ENCODE measurements around the gene CD22. TPM values are rescaled to one million over a fixed set of nuclear protein-coding genes. Genes with fewer than 3 reads are reported as not detected.
"Not testable (repeated sequence)": the region's sequence is repeated elsewhere in the genome, so short reads cannot be mapped to it uniquely, and the experiment has no call there.

Gene CD22
- polyA plus RNA-seq, 1 donor, result 15.9 TPM

DNA sequence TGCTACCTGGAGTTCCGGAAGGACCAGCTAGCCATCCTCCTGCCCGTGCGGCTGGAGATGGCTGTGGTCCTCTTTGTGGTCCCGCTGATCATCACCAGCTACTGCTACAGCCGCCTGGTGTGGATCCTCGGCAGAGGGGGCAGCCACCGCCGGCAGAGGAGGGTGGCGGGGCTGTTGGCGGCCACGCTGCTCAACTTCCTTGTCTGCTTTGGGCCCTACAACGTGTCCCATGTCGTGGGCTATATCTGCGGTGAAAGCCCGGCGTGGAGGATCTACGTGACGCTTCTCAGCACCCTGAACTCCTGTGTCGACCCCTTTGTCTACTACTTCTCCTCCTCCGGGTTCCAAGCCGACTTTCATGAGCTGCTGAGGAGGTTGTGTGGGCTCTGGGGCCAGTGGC is 30.4 kb downstream of the CD22 start:
- not testable (repeated sequence) for DNase-seq

DNA sequence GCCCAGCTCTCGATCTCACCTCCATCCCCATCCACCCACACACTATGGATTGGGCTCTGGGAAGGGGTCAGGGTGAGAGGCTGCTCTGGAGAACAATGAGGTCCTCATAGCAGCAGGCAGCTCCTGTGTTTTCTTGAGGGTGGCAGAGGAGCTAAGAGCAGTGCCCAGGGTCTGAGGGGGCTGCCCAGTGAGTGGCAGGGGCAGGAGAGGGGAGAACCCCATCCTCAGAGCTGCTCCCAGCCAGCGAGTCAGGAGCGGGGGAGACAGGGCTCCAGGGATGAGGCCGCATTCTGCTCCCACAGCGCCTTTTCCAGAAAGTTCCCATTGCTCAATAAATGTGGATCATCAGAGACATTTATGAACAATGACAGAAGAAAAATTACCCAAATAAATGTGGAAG is 31.1 kb downstream of the CD22 start:
- not testable (repeated sequence) for DNase-seq

DNA sequence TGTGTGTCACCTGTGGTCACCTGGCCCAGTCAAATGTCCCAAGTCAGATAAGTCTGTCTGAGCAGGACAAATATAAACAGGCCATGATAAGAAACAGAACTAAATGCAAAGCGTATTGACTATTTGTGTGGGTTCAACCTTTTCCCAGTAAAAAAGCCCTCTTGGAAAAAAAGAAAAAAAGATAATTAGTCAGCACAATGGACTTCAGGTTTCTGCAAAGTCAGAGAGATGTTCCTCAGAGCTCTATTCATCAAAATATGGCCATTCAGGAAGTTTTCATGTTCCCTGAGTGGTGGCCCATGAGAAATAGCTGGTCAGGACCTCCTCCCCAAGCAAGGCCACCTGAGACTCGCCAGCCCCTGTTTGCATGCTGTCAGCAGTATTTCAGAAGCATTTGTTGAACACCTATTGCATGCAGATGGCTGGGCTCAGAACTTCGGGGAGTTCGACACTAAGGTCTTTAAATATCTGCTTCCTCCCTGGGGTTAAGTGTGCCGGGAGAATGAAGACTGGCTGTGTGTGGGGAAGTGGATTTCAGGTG is 32.0 kb downstream of the CD22 start:
- DNase-seq, result no peak

DNA sequence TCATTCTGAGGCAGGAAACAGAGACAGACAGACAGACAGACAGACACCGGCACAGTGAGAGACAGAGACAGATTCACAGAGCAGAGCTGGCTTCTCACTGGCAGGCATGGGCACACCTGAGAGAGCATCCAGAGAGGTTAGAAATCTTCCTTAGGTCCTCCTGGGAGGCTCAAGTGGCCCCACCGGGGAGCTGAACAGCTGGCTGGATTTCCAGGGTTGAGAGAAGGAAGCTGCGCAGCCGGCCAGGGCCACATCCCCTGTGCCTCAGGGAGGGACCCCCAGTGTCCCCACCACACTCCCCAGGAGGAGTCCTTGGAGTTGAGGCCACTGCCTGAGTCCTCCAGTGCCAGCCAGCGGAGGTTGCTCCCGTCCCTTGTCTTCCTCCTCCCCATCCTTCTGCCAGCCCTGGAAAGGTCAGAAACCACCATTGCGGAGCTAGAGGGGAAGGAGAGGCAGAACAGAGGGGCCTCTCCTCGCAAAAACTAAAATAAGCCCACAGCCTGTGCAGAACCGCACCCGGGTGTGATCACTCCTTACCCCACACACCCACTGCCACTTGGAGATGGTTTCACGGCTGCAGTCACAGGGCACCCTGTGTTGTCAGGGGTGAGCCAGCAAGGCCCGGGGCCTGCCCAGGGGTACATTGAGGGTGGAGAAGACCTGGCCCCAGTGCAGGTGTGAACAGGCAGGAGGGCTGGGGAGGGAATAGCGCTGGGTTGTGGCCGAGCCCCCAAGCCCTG is 33.4 kb downstream of the CD22 start:
- DNase-seq, result no peak

DNA sequence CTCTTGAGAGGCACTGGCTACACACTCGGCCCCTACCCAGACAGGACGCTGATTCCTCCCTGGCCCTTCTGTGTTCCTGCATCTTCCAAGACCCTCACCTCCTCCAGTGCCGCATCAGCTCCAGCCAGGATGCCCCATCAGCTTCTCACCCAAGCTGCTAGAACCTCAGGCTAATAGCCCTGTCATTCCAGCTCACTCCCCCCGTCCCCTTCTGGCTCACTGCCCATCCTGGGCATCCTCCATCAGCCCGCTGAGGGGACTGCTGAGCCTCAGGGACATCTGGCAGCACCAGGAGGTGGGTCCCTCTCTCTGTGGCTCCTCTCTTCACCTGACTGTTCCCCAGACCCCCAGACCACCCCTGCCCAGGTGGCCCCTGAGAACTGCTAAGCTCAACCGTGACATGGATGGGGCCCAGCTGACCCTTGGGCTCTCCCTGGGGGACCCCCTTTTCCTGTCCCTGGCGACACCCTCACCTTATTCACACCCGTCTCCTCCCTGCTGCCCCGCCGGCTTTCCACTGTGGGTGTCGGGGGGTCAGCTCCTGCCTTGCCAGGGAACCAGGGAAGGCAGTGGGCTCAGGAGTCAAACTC is 34.1 kb downstream of the CD22 start:
- DNase-seq, result no peak

DNA sequence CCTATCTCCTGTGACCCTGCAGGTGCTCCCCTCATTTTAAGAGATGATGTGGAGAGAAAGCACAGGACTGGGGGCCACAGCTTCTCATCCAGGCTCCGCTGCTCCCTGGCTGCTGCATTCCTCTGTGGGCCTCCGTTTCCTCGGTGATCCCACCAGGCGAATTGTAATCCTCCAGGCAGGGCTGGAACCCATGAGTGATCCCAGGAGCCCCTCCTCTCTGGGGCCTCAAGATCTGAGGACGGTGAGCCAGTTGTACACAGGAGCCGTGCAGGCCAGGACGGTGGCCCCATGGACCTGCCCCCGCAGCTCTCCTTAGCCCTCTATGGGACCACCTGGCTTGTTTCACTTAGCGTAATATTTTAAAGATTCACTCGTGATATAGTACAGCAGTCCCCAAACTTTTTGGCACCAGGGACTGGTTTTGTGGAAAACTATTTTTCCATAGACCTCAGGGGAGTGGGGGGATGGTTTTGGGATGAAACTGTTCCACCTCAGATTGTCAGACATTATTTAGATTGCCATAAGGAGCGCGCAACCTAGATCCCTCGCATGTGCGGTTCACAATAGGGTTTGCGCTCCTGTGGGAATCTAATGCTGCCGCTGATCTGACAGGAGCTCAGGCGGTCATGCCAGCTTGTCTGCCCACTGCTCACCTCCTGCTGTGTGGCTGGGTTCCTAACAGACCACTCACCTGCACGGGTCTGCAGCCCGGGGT is 34.9 kb downstream of the CD22 start:
- no peak for DNase-seq

DNA sequence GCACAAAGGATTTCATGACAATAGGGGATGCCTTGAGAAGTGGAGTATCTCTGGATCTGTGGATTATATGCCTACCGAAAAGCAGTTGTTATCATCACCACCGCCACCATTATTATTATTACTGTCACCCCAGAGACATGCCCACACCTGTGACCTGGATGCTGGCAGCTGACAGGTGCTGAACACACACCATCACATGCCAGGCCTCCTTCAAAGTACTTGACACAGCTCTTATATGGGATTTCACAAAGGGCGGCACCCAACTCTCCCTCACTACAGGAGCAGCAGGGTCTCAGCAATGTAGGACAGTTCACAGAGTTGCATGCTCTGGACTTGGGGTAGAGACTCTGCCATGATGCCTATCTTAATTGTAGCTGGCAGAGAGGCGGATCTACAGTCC is 36.3 kb downstream of the CD22 start:
- no peak for DNase-seq

DNA sequence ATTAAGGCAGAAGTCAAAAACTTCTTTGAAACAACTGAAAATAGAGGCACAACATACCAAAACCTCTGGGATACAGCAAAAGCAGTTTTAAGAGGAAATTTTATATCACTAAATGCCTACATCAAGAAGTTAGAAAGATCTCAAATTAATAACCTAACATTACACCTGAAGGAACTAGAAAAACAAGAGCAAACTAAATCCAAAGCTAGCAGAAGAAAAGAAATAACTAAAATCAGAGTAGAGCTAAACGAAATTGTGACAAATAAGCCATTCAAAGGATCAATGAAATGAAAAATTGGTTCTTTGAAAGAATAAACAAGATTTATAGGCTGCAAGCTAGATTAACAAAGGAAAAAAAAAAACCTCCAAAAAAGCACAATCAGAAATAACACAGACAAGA is 39.4 kb downstream of the CD22 start:
- DNase-seq, result no peak

DNA sequence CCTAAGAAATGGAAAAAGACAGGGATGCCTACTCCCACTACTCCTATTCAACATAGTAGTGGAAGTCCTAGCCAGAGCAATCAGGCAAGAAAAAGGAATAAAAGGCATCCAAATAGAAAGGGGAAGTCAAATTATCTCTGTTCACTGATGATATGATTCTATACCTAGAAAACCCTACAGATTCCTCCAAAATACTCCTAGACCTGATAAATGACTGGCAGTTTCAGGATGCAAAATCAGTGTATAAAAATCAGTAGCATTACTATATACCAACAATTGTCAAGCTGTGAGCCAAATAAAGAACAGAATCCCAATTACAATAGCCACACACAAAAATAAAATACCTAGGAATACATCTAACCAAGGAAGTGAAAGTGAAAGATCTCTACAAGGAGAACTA is 40.5 kb downstream of the CD22 start:
- DNase-seq, result no peak

DNA sequence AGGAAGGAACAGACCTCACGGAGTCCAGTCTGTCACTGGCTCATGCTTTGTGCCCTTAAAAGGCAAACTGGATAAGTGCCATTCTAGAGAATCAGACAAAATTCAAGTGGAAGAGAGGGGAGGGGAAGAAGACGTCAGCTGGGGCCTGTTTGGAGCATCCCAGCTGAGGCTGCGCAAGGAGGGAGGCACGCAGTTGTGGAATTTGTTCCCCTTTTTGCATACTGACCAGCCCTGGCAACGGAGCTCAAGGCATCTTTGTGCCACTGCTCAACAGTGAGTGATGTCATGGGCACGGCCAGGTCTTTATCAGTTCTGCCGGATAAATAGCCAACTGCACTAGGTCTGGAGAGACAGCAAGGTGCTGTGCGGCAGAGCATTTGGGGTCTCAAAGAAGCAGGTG is 41.7 kb downstream of the CD22 start, which contains the start of gene GPR42:
GPR42 (plus strand) TSS at position 347 of the 400 bp plus-strand sequence. CDS start 292 bp downstream, outside the sequence.
- no peak for DNase-seq

DNA sequence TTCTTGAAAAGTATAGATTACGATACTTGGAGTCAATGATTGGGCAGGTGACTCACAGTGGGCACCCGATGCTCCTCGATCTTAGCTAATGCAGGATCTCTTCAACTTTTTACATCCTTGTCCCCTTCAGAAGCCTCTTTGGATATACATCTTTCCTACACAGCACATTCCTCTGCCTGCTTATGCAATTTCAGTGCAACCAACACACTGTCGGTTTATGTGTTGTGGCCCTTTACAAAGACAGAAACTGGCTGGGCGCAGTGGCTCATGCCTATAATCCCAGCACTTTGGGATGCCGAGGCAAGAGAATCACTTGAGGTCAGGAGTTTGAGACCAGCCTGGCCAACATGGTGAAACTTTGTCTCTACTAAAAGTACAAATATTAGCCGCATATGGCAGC is 44.5 kb downstream of the CD22 start:
- no peak for DNase-seq

DNA sequence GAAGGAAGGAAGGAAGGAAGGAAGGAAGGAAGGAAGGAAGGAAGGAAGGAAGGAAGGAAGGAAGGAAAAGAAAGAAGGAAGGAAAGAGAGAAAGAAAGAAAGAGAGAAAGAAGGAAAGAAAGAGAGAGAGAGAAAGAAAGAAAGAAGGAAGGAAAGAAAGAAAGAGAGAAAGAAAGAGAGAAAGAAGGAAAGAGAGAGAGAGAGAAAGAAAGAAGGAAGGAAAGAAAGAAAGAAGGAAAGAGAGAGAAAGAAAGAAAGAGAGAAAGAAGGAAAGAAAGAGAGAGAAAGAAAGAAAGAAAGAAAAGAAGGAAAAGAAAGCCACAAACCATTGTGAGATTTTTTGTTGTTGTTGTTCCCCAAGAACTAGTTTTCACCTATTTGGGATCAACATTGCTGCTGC is 45.0 kb downstream of the CD22 start:
- DNase-seq, result not testable (repeated sequence)

DNA sequence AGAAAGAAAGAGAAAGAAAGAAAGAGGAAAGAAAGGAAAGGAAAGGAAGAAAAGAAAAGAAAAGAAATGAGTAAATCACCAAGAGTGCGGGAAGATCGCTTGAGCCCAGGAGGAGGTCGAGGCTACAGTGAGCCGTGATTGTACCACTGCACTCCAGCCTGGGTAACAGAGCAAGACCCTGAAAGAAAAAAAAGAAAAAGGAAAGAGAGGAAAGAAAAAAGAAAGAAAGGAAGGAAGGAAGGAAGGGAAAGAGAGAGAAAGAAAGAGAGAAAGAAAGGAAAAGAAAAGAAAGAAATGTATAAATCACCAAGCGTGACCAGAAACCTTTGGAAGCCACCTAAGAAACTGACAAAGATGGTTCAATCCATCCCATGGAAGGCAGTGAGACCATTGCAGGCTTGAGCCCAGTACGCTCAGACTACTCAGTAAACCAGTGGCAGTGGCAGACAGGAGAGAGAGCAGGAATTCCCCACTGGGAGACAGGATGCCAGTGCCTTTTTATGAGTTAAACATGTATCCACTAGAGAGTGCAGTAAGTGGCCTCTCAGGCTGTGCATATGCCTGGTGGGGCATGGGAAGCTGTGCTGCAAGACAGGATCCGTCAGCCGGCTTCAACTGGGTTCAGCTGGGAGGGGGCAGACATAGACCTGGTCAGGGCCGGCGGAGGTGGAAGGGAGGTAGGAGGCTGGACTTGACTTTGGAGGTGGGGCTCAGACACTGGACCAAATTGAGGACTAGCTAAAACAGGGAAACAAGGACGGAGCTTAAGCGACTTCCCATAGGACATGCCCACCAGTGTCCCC is 46.7 kb downstream of the CD22 start:
- no peak for DNase-seq

DNA sequence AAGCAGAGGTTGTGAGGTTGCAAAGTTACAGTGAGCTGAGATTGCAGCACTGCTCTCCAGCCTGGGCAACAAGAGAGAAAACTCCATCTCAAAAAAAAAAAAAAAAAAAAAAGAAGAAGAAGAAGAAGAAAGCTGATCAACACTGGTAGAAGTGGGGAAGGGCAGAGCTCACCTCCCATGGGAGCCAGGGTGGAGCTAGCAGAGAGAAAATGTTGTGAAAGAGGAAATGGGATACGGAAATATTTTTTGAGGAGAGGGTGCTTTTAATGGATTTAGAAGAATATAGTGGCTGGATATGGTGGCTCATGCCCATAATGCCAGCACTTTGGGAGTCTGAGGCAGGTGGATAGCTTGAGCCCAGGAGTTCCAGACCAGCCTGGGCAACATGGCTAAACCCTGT is 48.7 kb downstream of the CD22 start:
- no peak for DNase-seq

DNA sequence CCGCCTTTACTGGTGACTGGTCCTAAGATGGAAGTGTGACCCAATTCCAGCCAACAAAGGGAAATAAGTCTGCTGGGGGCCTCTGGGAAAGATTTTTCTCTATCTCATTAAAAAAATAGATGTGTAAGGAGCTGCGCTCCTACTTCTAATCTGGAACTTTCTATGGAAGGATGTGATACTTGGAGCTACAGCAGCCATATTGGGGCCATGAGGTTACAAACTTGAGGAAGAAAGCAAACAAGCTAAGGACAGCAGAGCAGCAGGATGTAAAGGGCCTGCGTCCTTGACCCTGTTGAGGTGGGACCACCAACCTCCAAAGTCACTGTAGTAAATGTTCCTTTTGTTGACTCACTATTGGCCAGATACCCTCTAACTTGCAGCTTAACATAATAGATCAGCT is 49.4 kb downstream of the CD22 start:
- DNase-seq, result no peak

DNA sequence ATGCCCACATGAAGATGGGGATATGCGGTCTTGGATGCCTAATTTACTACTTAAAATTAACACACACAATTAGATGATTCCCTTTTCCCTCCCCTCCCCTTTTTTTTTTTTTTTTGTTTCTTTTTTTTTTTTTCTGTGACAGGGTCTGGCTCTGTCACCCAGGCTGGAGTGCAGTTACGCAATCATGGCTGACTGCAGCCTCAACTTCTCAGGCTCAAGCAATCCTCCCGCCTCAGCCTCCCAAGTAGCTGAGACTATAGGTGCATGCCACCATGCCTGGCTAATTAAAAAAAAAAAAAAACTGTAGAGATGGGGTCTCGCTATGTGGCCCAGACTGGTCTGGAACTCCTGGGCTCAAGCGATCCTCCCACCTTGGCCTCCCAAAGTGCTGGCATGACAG is 50.6 kb downstream of the CD22 start:
- not testable (repeated sequence) for DNase-seq

DNA sequence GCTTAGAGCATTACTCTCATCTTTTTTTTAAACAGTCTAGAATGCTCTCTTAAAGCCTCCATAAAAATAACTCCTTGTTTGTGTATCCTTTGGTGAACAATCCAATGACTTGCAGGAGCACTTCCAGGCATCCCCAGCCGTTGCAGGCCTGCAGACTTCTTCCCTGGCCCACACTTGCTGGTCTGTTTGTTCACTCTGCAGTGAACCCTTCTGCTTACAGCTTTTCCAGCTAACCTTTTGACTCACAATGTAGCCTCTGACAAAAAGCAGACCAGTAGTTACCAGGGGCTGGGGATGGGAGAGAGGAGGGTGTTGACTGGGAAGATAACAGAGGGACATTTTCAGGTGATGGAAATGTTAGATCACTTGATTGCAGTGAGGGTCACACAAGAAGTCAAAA is 51.0 kb downstream of the CD22 start:
- DNase-seq, result no peak

DNA sequence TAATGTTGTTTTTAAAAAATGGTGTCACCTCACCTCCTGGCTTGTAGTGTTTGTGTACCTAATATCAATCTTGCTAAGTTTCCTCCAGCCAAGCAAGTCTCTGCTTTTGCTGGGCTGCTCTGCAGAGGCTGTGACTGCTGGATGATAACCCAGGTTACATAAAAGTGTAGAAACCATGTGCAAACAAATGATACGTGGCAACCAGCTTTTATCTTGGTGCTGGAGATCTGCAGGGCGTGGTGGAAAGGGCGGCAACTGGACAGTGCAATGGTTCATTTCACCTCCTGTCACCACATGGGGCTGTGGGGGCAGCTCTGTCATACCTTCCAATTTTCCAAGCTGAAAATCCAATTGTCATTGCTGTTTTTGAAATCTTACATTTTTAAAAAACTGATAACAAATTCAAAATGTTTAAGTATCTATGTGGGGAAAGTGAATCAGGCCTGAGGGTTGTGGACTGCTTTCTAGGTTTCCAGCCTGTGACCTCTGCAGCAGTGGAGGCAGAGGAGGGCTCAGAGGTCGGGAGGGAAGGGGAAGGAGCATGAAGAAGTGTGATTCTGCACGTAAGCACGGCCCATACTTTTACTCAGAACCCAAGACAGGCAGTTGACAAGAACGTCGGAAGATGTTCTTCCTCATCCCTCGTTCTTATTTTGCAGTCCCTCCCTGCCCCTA is 51.6 kb downstream of the CD22 start:
- no peak for DNase-seq

DNA sequence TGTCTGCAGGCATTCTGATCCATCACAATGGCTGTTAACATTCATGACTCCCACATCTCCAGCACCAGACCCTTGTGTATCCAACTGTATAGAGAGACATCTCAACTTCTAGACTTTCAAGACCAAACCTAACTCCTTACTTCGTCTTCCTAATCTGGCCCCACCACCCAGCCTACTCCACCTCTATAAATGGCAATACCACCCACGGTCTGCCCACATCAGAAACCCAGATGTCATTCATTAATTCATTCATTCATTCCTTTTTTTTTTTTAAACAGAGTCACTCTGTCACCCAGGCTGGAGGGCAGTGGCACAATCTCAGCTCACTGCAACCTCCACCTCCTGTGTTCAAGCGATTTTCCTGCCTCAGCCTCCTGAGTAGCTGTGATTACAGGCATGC is 52.3 kb downstream of the CD22 start:
- DNase-seq, result no peak

DNA sequence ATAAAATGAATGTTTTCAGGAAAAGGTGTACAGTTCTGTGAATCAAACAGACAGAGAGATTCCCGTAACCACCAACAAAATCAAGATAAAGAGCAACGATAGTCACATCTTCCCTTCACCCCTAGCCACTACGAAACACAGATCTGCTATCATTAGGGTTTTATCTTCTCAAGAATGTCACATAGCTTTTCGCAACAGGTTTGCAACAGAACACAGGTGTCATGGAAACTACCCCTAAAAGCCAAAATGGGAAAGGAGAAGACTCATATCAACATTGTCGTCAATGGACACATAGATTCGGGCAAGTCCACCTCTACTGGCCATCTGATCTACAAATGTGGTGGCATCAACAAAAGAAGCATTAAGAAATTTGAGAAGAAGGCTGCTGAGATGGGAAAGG is 52.9 kb downstream of the CD22 start:
- DNase-seq, result no peak

DNA sequence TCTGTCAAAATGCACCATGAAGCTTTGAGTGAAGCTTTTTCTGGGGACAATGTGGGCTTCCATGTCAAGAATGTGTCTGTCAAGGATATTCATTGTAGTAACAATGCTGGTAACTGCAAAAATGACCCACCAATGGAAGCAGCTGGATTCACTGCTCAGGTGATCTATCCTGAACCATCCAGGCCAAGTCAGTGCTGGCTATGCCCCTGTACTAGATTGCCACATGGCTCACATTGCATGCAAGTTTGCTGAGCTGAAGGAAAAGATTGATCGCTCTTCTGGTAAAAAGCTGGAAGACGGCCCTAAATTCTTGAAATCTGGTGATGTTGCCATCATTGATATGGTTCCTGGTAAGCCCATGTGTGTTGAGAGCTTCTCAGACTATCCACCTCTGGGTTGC is 54.5 kb downstream of the CD22 start:
- DNase-seq, result no peak

Measured in left kidney (tissue), 2 donors.